ENCODE measurements around the gene MXD1.

MXD1 gene

DNA sequence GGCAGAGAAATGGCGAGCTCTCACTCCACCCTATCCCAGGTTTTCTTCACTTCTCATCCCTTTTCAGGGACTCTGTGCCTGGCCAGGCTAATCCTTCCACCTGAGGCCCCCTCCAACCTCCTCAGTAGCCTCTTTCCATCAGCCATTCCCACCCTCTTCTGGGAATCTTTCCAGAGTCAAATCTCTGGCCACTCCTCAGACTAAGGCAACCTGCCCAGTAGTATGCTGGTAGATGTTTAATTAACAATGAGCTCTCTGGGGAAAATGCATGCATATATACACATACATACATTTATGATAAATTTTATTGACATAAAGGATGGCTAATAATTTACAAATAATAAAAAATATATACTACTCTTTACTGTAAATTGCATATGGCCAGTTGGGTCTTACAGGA, 57.9 kb downstream of the MXD1 start:
- Histone ChIP-seq H2BK5ac (ENCODE audit: low read length) (no peak overlapping the region), H3K4me3 (ENCODE audit: low read length) (no peak overlapping the region), H4K8ac (ENCODE audit: low read depth, low read length) (no peak overlapping the region), H2BK15ac (replicated peaks; ENCODE audit: low read depth) (no peak overlapping the region), H3K4me2 (ENCODE audit: low read length) (no peak overlapping the region), H2AK5ac (ENCODE audit: low read length) (no peak overlapping the region), H3K79me2 (ENCODE audit: control insufficient read depth, insufficient read depth, low read length) (no peaks in the 10 kb centered on the region), H3K4me1 (ENCODE audit: control insufficient read depth, low read depth, low read length) (no peaks in the 10 kb centered on the region), H4K5ac (ENCODE audit: low read length) (no peak overlapping the region), H3K18ac (ENCODE audit: low read length) (no peak overlapping the region), H3K79me1 (ENCODE audit: low read length) (no peaks in the 10 kb centered on the region), H2BK120ac (ENCODE audit: low read depth, low read length) (no peak overlapping the region), H3K4ac (ENCODE audit: low read depth, low read length) (no peak overlapping the region), H3K27me3 (ENCODE audit: insufficient read depth, low read length, poor library complexity) (no peaks in the 10 kb centered on the region), H3K56ac (ENCODE audit: low read length) (no peak overlapping the region), H3K23ac (ENCODE audit: low read length) (no peak overlapping the region), H3K9ac (ENCODE audit: low read length) (no peak overlapping the region), H3K36me3 (ENCODE audit: control insufficient read depth, insufficient read depth, low read length) (no peaks in the 10 kb centered on the region), H3K27ac (ENCODE audit: low read depth, low read length) (no peak overlapping the region)
- no peak for DNase-seq
- no CpG with 5 or more reads among the region's 1 CpG for WGBS (ENCODE audit: extremely low coverage, insufficient coverage, low lambda C conversion rate)

- Histone ChIP-seq H3K4me2 (ENCODE audit: low read length) (no peak overlapping the region), H3K36me3 (ENCODE audit: control insufficient read depth, insufficient read depth, low read length) (no peaks in the 10 kb centered on the region), H3K79me1 (ENCODE audit: low read length) (no peaks in the 10 kb centered on the region), H3K9ac (ENCODE audit: low read length) (no peak overlapping the region), H3K27ac (ENCODE audit: low read depth, low read length) (no peak overlapping the region), H3K23ac (ENCODE audit: low read length) (no peak overlapping the region), H4K5ac (ENCODE audit: low read length) (no peak overlapping the region), H3K56ac (ENCODE audit: low read length) (no peak overlapping the region), H3K4ac (ENCODE audit: low read depth, low read length) (no peak overlapping the region), H2AK5ac (ENCODE audit: low read length) (no peak overlapping the region), H2BK120ac (ENCODE audit: low read depth, low read length) (no peak overlapping the region), H2BK15ac (replicated peaks; ENCODE audit: low read depth) (no peak overlapping the region), H2BK5ac (ENCODE audit: low read length) (no peak overlapping the region), H3K18ac (ENCODE audit: low read length) (no peak overlapping the region), H3K4me3 (ENCODE audit: low read length) (no peak overlapping the region), H3K79me2 (ENCODE audit: control insufficient read depth, insufficient read depth, low read length) (no peaks in the 10 kb centered on the region), H3K27me3 (ENCODE audit: insufficient read depth, low read length, poor library complexity) (no peaks in the 10 kb centered on the region), H4K8ac (ENCODE audit: low read depth, low read length) (no peak overlapping the region), H3K4me1 (ENCODE audit: control insufficient read depth, low read depth, low read length) (peaks cover 3% of the 10 kb centered on the region)
- no peak for DNase-seq
- WGBS (ENCODE audit: extremely low coverage, insufficient coverage, low lambda C conversion rate), result no CpG with 5 or more reads among the region's 4 CpGs
Measured at GRCh38 chr2:69973335-69973735, 58.4 kb downstream of the MXD1 start.

DNA sequence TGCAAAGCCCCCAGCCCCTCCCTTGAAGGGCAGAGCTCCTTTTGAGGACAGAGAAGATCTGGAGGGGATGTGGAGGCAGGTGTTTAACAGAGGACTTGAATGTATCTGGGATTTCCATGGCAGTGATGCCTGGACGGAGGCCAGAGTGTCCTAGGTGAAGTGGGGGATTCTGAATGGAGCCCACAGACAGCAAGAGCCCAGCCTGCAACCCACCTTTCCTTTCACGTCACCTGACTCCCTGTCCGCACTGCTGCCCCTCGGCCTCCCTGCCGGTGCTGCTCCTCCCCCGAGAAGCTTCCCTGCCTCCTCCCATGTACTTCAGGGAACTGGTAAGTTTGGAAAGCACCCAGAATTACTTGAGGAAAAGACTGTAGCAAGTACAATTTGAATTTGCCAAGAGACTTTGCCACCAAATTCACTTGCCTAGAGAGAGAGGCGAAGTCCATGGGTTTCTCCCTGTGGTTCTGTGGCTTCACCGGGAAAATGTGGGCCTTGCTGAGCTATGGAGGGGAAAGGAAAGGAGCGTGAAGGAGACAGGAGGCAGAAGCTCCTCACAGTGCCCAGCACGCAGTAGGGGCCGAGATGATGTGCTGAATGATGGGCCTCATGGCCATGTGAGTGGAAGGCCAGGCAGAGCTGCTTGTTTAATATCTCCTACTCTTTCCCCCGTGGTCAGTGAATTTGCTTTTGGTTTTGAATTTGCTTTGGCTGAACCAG, 60.4 kb downstream of the MXD1 start:
- no peak overlapping the region for H2BK5ac ChIP-seq (ENCODE audit: low read length)
- no CpG with 5 or more reads among the region's 12 CpGs for WGBS (ENCODE audit: extremely low coverage, insufficient coverage, low lambda C conversion rate)

GRCh38 chr2:69975853-69976462, 61.0 kb downstream of the MXD1 start:
- no peak overlapping the region for H2BK120ac ChIP-seq (ENCODE audit: low read depth, low read length)
- H3K27me3 ChIP-seq (ENCODE audit: insufficient read depth, low read length, poor library complexity), result no peaks in the 10 kb centered on the region
- H4K8ac ChIP-seq (ENCODE audit: low read depth, low read length), result no peak overlapping the region
- no peak overlapping the region for H3K56ac ChIP-seq (ENCODE audit: low read length)
- no CpG with 5 or more reads among the region's 13 CpGs for WGBS (ENCODE audit: extremely low coverage, insufficient coverage, low lambda C conversion rate)
- H3K4me3 ChIP-seq (ENCODE audit: low read length), result no peak overlapping the region
- no peak overlapping the region for H2BK15ac ChIP-seq (replicated peaks; ENCODE audit: low read depth)
- no peaks in the 10 kb centered on the region for H3K36me3 ChIP-seq (ENCODE audit: control insufficient read depth, insufficient read depth, low read length)
- no peak overlapping the region for H2BK5ac ChIP-seq (ENCODE audit: low read length)
- H4K5ac ChIP-seq (ENCODE audit: low read length), result no peak overlapping the region
- H3K23ac ChIP-seq (ENCODE audit: low read length), result no peak overlapping the region
- H3K18ac ChIP-seq (ENCODE audit: low read length), result no peak overlapping the region
- peaks cover 6% of the 10 kb centered on the region for H3K4me1 ChIP-seq (ENCODE audit: control insufficient read depth, low read depth, low read length)
- H3K4me2 ChIP-seq (ENCODE audit: low read length), result no peak overlapping the region
- no peak overlapping the region for H3K4ac ChIP-seq (ENCODE audit: low read depth, low read length)
- no peaks in the 10 kb centered on the region for H3K79me2 ChIP-seq (ENCODE audit: control insufficient read depth, insufficient read depth, low read length)
- no peak overlapping the region for H3K27ac ChIP-seq (ENCODE audit: low read depth, low read length)
- no peaks in the 10 kb centered on the region for H3K79me1 ChIP-seq (ENCODE audit: low read length)
- no peak overlapping the region for H2AK5ac ChIP-seq (ENCODE audit: low read length)
- no peak for DNase-seq
- H3K9ac ChIP-seq (ENCODE audit: low read length), result no peak overlapping the region

More for the DNA sequence above, 60.4 kb downstream of the MXD1 start:
- Histone ChIP-seq H3K36me3 (ENCODE audit: control insufficient read depth, insufficient read depth, low read length) (no peaks in the 10 kb centered on the region), H2AK5ac (ENCODE audit: low read length) (no peak overlapping the region), H4K5ac (ENCODE audit: low read length) (no peak overlapping the region), H3K4ac (ENCODE audit: low read depth, low read length) (no peak overlapping the region), H3K4me2 (ENCODE audit: low read length) (no peak overlapping the region), H3K4me1 (ENCODE audit: control insufficient read depth, low read depth, low read length) (peaks cover 6% of the 10 kb centered on the region), H3K27me3 (ENCODE audit: insufficient read depth, low read length, poor library complexity) (no peaks in the 10 kb centered on the region), H3K18ac (ENCODE audit: low read length) (no peak overlapping the region), H3K23ac (ENCODE audit: low read length) (no peak overlapping the region), H3K79me1 (ENCODE audit: low read length) (no peaks in the 10 kb centered on the region), H3K4me3 (ENCODE audit: low read length) (no peak overlapping the region), H3K9ac (ENCODE audit: low read length) (no peak overlapping the region), H2BK15ac (replicated peaks; ENCODE audit: low read depth) (no peak overlapping the region), H3K27ac (ENCODE audit: low read depth, low read length) (no peak overlapping the region), H3K79me2 (ENCODE audit: control insufficient read depth, insufficient read depth, low read length) (no peaks in the 10 kb centered on the region), H3K56ac (ENCODE audit: low read length) (no peak overlapping the region), H2BK120ac (ENCODE audit: low read depth, low read length) (no peak overlapping the region), H4K8ac (ENCODE audit: low read depth, low read length) (no peak overlapping the region)
- no peak for DNase-seq

DNA sequence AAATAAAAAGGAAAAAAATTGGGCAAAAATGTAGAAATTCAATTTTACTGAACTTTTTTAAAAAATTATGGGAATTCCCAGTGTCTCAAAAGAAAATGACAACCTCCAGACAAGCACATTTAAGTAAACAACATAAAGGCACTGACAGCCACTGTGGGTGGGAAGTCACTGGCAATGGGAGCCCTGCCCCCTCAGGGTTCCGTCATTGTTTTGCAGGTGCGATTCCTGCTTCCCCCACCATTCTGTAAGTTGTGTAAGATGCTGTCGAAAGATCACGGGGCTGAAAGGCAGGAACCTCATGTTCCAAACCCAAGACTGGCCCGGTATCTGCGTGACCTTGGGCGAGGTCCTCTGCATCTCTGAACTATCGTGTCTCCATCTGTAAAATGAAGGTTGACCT, 62.3 kb downstream of the MXD1 start:
- no peaks in the 10 kb centered on the region for H3K79me2 ChIP-seq (ENCODE audit: control insufficient read depth, insufficient read depth, low read length)
- no peak overlapping the region for H4K8ac ChIP-seq (ENCODE audit: low read depth, low read length)
- no peak overlapping the region for H3K4ac ChIP-seq (ENCODE audit: low read depth, low read length)
- H3K27me3 ChIP-seq (ENCODE audit: insufficient read depth, low read length, poor library complexity), result no peaks in the 10 kb centered on the region
- H3K23ac ChIP-seq (ENCODE audit: low read length), result no peak overlapping the region
- H3K27ac ChIP-seq (ENCODE audit: low read depth, low read length), result no peak overlapping the region
- no peak overlapping the region for H2BK15ac ChIP-seq (replicated peaks; ENCODE audit: low read depth)
- no peak overlapping the region for H2AK5ac ChIP-seq (ENCODE audit: low read length)
- no peak overlapping the region for H3K4me3 ChIP-seq (ENCODE audit: low read length)
- no peak overlapping the region for H2BK5ac ChIP-seq (ENCODE audit: low read length)
- H3K4me1 ChIP-seq (ENCODE audit: control insufficient read depth, low read depth, low read length), result peaks cover 6% of the 10 kb centered on the region
- H3K4me2 ChIP-seq (ENCODE audit: low read length), result no peak overlapping the region
- no peak overlapping the region for H3K56ac ChIP-seq (ENCODE audit: low read length)
- H2BK120ac ChIP-seq (ENCODE audit: low read depth, low read length), result no peak overlapping the region
- no peak overlapping the region for H3K9ac ChIP-seq (ENCODE audit: low read length)
- H3K36me3 ChIP-seq (ENCODE audit: control insufficient read depth, insufficient read depth, low read length), result no peaks in the 10 kb centered on the region
- WGBS (ENCODE audit: extremely low coverage, insufficient coverage, low lambda C conversion rate), result no CpG with 5 or more reads among the region's 8 CpGs
- DNase-seq, result no peak
- H3K18ac ChIP-seq (ENCODE audit: low read length), result no peak overlapping the region
- no peak overlapping the region for H4K5ac ChIP-seq (ENCODE audit: low read length)
- no peaks in the 10 kb centered on the region for H3K79me1 ChIP-seq (ENCODE audit: low read length)
